Heart right ventricle (tissue), 16 donors: ENCODE results near the gene SSNA1. TPM values are rescaled to one million over a fixed set of nuclear protein-coding genes. Genes with fewer than 3 reads are reported as not detected.

Experiments used
- ATAC-seq, 8 donors: fragments of 200-7000 bp; cut with Tn5 transposase; one replicate each; pipeline ENCODE4 v1.9.1; 2020; ENCODE audit warnings: mild to moderate bottlenecking in 8 of 8, moderate library complexity in 8 of 8, moderate number of reproducible peaks in 1 of 8
- DNase-seq, 2 donors: peaks; one replicate each; pipeline ENCODE4 v3.0.0-alpha.2; 2020
- H3K27ac ChIP-seq, 10 donors: fragments of 200-600 bp; sonication (generic) in 2 of 10; one replicate each; pipeline versions ENCODE4 v1.5.0 to v1.8.0; 2020 to 2022; ENCODE audit warnings: mild to moderate bottlenecking in 3 of 10
- H3K27me3 ChIP-seq, 7 donors: fragments of 200-600 bp; one replicate each; pipeline ENCODE4 v1.8.0; 2021 to 2022; ENCODE audit warnings: mild to moderate bottlenecking in 2 of 7
- H3K36me3 ChIP-seq, 9 donors: fragments of 200-600 bp; sonication (generic) in 1 of 9; one replicate each; pipeline versions ENCODE4 v1.5.0 to v1.8.0; 2020 to 2022; ENCODE audit warnings: mild to moderate bottlenecking in 2 of 9
- H3K4me1 ChIP-seq, 9 donors: fragments of 200-600 bp; sonication (generic) in 1 of 9; one replicate each; pipeline versions ENCODE4 v1.5.0 to v1.8.0; 2020 to 2022; ENCODE audit warnings: mild to moderate bottlenecking in 4 of 9
- H3K4me3 ChIP-seq, 10 donors: fragments of 200-600 bp; sonication (generic) in 2 of 10; one replicate each; pipeline versions ENCODE4 v1.5.0 to v1.8.0; 2020 to 2022; ENCODE audit warnings: mild to moderate bottlenecking in 7 of 10, moderate library complexity in 2 of 10
- H3K9me3 ChIP-seq, 11 donors: fragments of 200-600 bp in 10 of 11; sonication (generic) in 2 of 11; one replicate each; pipeline versions ENCODE4 v1.5.0 to v1.8.0; 2013 to 2022; ENCODE audit warnings: mild to moderate bottlenecking in 2 of 11, control low read depth in 1 of 11, moderate library complexity in 1 of 11
- CTCF ChIP-seq, 9 donors: fragments of 200-600 bp; sonication (generic) in 2 of 9; IDR thresholded peaks; one replicate each; pipeline versions ENCODE4 v1.5.0 to v1.8.0; 2021 to 2022; ENCODE audit warnings: antibody characterized with exemption in 9 of 9, mild to moderate bottlenecking in 5 of 9, moderate library complexity in 1 of 9
- WGBS, 2 donors: extraction: QIAGEN DNeasy Blood & Tissue Kit; methylation state at CpG; one replicate each; pipeline ENCODE4 v1.1.7; 2013; ENCODE audit warnings: inconsistent platforms in 1 of 2; 5-methylcytosine and 5-hydroxymethylcytosine counted together
- intact Hi-C, 10 donors: fragments of 100-400 bp; cut with DNase I; formaldehyde crosslinking; loops; one replicate each; pipeline versions ENCODE4 v1.11.1 to v1.14.2; 2022
- polyA plus RNA-seq, 2 donors: library from polyadenylated mRNA; stranded (reverse); fragments of 200-250 nt; gene quantifications; one replicate each; pipeline ENCODE4 v1.2.3, GENCODE V29; 2013
- total RNA-seq, 10 donors: library from RNA; stranded (reverse); fragmentation: NEBNext Ultra II Directional in 3 of 10; extraction: Animal tissue kit (Norgen Biotek cat#: 25700) in 3 of 10; gene quantifications; one replicate each; pipeline versions ENCODE4 v1.2.1 to v1.2.4, GENCODE V29; 2021 to 2023
- donor health status: Arrhythmogenic right ventricular cardiomyopathy.
- donor health status: ischemic (EF 13 %, LVEDD 7.1; RV severe dilation, severe dysfunction).
- donor health status: healthy with polysubstance abuse.
- donor health status: DM: no; HTN: yes; CAD: no.
- donor health status: DM: no; HTN: no; CAD: no.
- donor health status: ischemic (EF 25% LVEDD 6.9; RV normal size, moderate dysfunction).
- donor health status: ischemic (EF 25% LVEDD 5.7; RV mildly dilated, moderate dysfunction).
- donor health status: healthy.
- donor health status: DM: yes; HTN: yes; CAD: no.
- donor health status: Ischemic cardiomyopathy.
- donor health status: ischemic (EF 35%, LVEDD 5.7; RV mildly dilated, moderate dysfunction).
- donor health status: nonischemic (EF 11% LVEDD 7.7; RV severe dilation, severe dysfunction).
- donor health status: DM: yes; HTN: yes; CAD: no.
- donor health status: PGD.
- donor health status: ischemic (EF 29% LVEDD 5.4; RV normal size, mild dysfunction).
- donor health status: nonischemic (EF 23%, LVEDD 6.1; RV moderate dilation, normal function).

SSNA1 gene
- total and polyA plus RNA-seq, 12 donors, result 47.3 to 168 (median 57.6) TPM

DNA sequence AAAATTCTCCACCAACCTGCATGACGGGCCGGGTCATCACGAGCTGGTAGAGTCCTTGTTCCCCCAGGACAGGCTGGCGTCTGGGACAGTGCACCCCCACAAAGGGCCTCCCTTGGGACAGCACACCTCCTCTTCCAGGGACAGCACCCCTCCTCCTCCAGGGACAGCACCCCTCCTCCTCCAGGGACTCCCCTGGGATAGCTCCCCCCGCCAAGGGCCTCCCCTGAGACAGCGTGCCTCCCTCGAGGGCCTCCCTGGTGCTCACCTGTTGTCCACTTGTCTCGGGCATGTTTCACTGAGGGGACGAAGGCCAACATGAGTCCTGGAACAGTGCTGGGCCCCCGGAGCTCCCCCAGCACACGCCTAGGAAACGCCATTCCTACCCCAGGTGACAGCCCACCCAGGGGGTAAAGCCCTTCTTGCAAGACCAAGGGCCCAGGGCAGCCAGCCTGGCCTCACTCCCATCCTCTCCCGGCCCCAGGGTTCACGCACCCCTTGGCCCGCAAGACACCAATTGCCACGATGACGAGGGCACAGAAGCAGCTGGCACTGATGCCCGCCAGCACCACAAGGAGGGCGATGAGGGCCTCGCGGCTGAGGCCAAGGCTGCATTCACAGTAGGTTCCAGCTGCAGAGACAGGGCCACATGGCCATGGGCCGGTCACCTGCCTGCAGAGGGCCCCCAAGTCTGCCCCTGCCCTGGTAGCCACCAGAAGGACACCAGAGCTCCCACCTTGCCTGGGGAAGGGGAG, 17.2 kb upstream of the SSNA1 start:
- no peaks in the 10 kb centered on the region for H3K36me3 ChIP-seq
- 79 to 82% methylated on average over 21 to 22 of the region's 22 CpGs for WGBS, 2 donors
- no peaks in the 10 kb centered on the region for H3K9me3 ChIP-seq
- ATAC-seq (no peak), DNase-seq (no peak)
- H3K27ac ChIP-seq, result no peak overlapping the region
- no peak overlapping the region for H3K4me3 ChIP-seq
- no peak for TF ChIP-seq CTCF (IDR thresholded peaks at IDR 0.05)
- intact Hi-C loops, result loop anchor here in 1 of 10 donors (5.0 kb wide), 1 partner anchor 34 kb away; the partner anchor contains the start of gene GRIN1
- peaks cover 28 to 87% (median 53%) of the 10 kb centered on the region in 7 donors for H3K27me3 ChIP-seq
- H3K4me1 ChIP-seq, result peaks cover 13 to 35% (median 21%) of the 10 kb centered on the region in 9 donors

DNA sequence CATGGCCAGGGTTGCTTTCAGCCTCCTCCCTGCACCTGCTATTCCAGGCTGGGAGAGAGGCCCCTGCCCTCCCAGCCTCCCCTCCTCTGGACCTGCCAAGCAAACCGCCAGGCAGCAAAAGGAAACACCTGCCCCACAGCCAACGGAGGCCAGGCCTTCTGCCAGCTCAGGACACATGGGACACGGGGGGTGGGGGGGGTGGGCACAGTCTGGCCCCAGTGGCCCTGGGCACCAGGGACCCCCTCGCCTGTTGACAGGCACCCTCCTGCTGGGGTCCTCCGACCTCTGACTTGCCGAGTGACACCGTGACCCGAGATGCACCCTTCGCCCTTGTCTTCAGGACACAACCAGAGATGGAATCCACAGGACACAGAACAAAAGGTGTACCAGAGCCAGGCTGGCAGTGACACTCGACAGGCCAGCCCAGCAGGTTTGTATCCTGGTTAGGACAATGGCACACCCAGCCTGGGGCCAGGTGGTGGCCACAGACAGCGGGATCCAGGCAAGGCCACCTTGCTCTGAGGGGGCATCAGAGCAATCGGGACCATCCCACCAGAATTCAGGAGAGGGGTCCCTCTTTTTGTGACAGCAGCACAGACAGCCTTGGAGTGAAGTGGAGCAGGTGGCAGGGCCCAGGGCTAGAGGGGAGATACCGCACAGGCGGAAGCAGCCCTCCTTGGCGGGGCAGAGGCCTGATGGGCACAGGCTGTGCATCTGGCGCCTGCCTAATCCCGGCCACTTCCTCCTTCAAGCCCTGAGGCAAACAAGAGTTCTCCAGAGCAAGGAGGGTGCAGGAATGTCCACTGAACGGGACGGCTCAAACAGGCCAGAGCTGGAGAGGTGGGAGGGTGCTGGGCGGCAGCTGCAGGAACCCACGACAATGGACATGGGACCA, 15.3 kb upstream of the SSNA1 start:
- no peak for DNase-seq
- no peak for TF ChIP-seq CTCF (IDR thresholded peaks at IDR 0.05)
- Histone ChIP-seq H3K36me3 (peaks cover 0 to 13% (median 0%) of the 10 kb centered on the region in 9 donors), H3K27ac (no peak overlapping the region), H3K27me3 (peaks cover 11 to 69% (median 35%) of the 10 kb centered on the region in 7 donors), H3K4me3 (no peak overlapping the region), H3K9me3 (no peaks in the 10 kb centered on the region), H3K4me1 (peaks cover 8 to 28% (median 13%) of the 10 kb centered on the region in 9 donors)
- ATAC-seq, result no peak
- 63 to 65% methylated on average over 21 of the region's 21 CpGs for WGBS, 2 donors
- intact Hi-C loops, result loop anchor here in 1 of 10 donors (5.0 kb wide), 1 partner anchor 36 kb away; the partner anchor contains the start of gene GRIN1

GRCh38 chr9:137173796-137174664, 14.4 kb upstream of the SSNA1 start:
- H3K27ac ChIP-seq, result no peak overlapping the region
- H3K27me3 ChIP-seq, result peaks cover 6 to 60% (median 26%) of the 10 kb centered on the region in 7 donors
- peaks cover 4 to 21% (median 9%) of the 10 kb centered on the region in 9 donors for H3K4me1 ChIP-seq
- H3K9me3 ChIP-seq, result no peaks in the 10 kb centered on the region
- intact Hi-C loops, result loop anchor here in 1 of 10 donors (5.0 kb wide), 1 partner anchor 37 kb away; the partner anchor contains the start of gene GRIN1
- no peak for ATAC-seq
- WGBS, 2 donors, result 84 to 86% methylated on average over 45 of the region's 45 CpGs
- no peak for DNase-seq
- peaks cover 0 to 22% (median 0%) of the 10 kb centered on the region in 9 donors for H3K36me3 ChIP-seq
- H3K4me3 ChIP-seq, result no peak overlapping the region
- TF ChIP-seq CTCF (IDR thresholded peaks at IDR 0.05), result no peak
